Tibial nerve (tissue), 4 donors: Measurements from ENCODE around the gene FHAD1. TPM values are rescaled to one million over a fixed set of nuclear protein-coding genes. Genes with fewer than 3 reads are reported as not detected.

ENCODE experiments used
- DNase-seq, 2 donors: peaks; one replicate each; pipeline ENCODE4 v3.0.0-alpha.2; 2019; ENCODE audit warnings: low spot score in 2 of 2
- H3K27ac ChIP-seq, 4 donors: fragments of 200-600 bp; sonication (generic) in 3 of 4; one replicate each; pipeline ENCODE4 v1.5.1; 2017 to 2019; ENCODE audit warnings: mild to moderate bottlenecking in 1 of 4
- H3K27me3 ChIP-seq, 2 donors: fragments of 200-600 bp; sonication (generic) in 1 of 2; one replicate each; pipeline versions ENCODE4 v1.5.1 to v1.6.0; 2017 to 2019
- H3K36me3 ChIP-seq, 3 donors: fragments of 200-600 bp; sonication (generic); one replicate each; pipeline ENCODE4 v1.5.1; 2018 to 2019
- H3K4me1 ChIP-seq, 4 donors: fragments of 200-600 bp; sonication (generic) in 3 of 4; one replicate each; pipeline ENCODE4 v1.5.1; 2017 to 2019
- H3K4me3 ChIP-seq, 4 donors: fragments of 200-600 bp; sonication (generic) in 3 of 4; one replicate each; pipeline ENCODE4 v1.5.1; 2017 to 2019; ENCODE audit warnings: mild to moderate bottlenecking in 1 of 4, moderate library complexity in 1 of 4
- H3K9me3 ChIP-seq, 4 donors: fragments of 200-600 bp; sonication (generic) in 3 of 4; one replicate each; pipeline ENCODE4 v1.5.1; 2017 to 2019
- CTCF ChIP-seq, 5 experiments: fragments of 200-600 bp in 3 of 5; fragments of 450-650 bp in 2 of 5; sonication (generic) in 3 of 5; IDR thresholded peaks; one replicate each; pipeline ENCODE4 v1.5.1; 2016 to 2019; ENCODE audit warnings: antibody characterized with exemption in 5 of 5, mild to moderate bottlenecking in 3 of 5, moderate library complexity in 2 of 5
- EP300 ChIP-seq, 2 donors: sonication (generic); formaldehyde crosslinking; IDR thresholded peaks; one replicate each; pipeline ENCODE4 v1.6.1; 2017; ENCODE audit warnings: antibody characterized with exemption in 2 of 2, mild to moderate bottlenecking in 1 of 2
- POLR2A ChIP-seq, 2 donors: fragments of 450-650 bp; IDR thresholded peaks; one replicate each; pipeline ENCODE4 v1.6.1; 2017; ENCODE audit warnings: antibody characterized with exemption in 2 of 2, mild to moderate bottlenecking in 2 of 2, moderate library complexity in 2 of 2
- WGBS, 2 donors: methylation state at CpG; one replicate each; pipeline ENCODE4 v1.1.5; 2018; 5-methylcytosine and 5-hydroxymethylcytosine counted together
- total RNA-seq, 4 donors: library from RNA; depleted of rRNA; stranded (reverse); fragments of >200 nt; gene quantifications; one replicate each; pipeline ENCODE4 v1.1.0, GENCODE V29; 2016

FHAD1 gene
- total RNA-seq, 4 donors from 2014 or later: 0.30 to 0.63 TPM; not detected in 2

GRCh38 chr1:15420853-15421465 lies 173.9 kb downstream of the FHAD1 start:
- no peak for TF ChIP-seq POLR2A (IDR thresholded peaks at IDR 0.05)
- TF ChIP-seq CTCF (IDR thresholded peaks at IDR 0.05): no peak
- no peak for TF ChIP-seq EP300 (IDR thresholded peaks at IDR 0.05)
- WGBS, 2 donors: 83 to 86% methylated on average over 8 of the region's 8 CpGs

GRCh38 chr1:15422871-15423270 lies 175.8 kb downstream of the FHAD1 start:
- Histone ChIP-seq H3K27ac (no peak overlapping the region), H3K27me3 (no peaks in the 10 kb centered on the region), H3K4me1 (peaks cover 0 to 30% (median 2%) of the 10 kb centered on the region in 4 donors), H3K4me3 (no peak overlapping the region), H3K9me3 (no peaks in the 10 kb centered on the region), H3K36me3 (peaks cover 0 to 21% (median 0%) of the 10 kb centered on the region in 3 donors)
- WGBS, 2 donors: 88 to 92% methylated on average over 7 of the region's 8 CpGs
- TF ChIP-seq POLR2A (IDR thresholded peaks at IDR 0.05) (no peak), EP300 (IDR thresholded peaks at IDR 0.05) (no peak), CTCF (IDR thresholded peaks at IDR 0.05) (no peak)
- no peak for DNase-seq

More at GRCh38 chr1:15420853-15421465, 173.9 kb downstream of the FHAD1 start:
- no peaks in the 10 kb centered on the region for H3K27me3 ChIP-seq
- H3K4me1 ChIP-seq: peaks cover 0 to 37% (median 9%) of the 10 kb centered on the region in 4 donors
- DNase-seq: no peak
- peak overlapping the region in 1 of 4 donors; percentile 52 for H3K27ac ChIP-seq
- H3K36me3 ChIP-seq: peaks cover 0 to 5% (median 0%) of the 10 kb centered on the region in 3 donors
- no peaks in the 10 kb centered on the region for H3K9me3 ChIP-seq
- no peak overlapping the region for H3K4me3 ChIP-seq

GRCh38 chr1:15423355-15424077 lies 176.5 kb downstream of the FHAD1 start:
- no peaks in the 10 kb centered on the region for H3K27me3 ChIP-seq
- H3K4me1 ChIP-seq: peaks cover 0 to 30% (median 2%) of the 10 kb centered on the region in 4 donors
- H3K36me3 ChIP-seq: peaks cover 0 to 28% (median 0%) of the 10 kb centered on the region in 3 donors
- 75 to 81% methylated on average over 10 to 11 of the region's 11 CpGs for WGBS, 2 donors
- H3K4me3 ChIP-seq: no peak overlapping the region
- no peak for DNase-seq
- no peaks in the 10 kb centered on the region for H3K9me3 ChIP-seq
- H3K27ac ChIP-seq: peak overlapping the region in 1 of 4 donors; percentile 50
- TF ChIP-seq EP300 (IDR thresholded peaks at IDR 0.05): no peak
- TF ChIP-seq CTCF (IDR thresholded peaks at IDR 0.05): no peak
- no peak for TF ChIP-seq POLR2A (IDR thresholded peaks at IDR 0.05)

- DNase-seq: no peak
- peaks cover 0 to 23% (median 2%) of the 10 kb centered on the region in 4 donors for H3K4me1 ChIP-seq
- 80 to 85% methylated on average over 13 of the region's 13 CpGs for WGBS, 2 donors
- peaks cover 0 to 35% (median 0%) of the 10 kb centered on the region in 3 donors for H3K36me3 ChIP-seq
- H3K4me3 ChIP-seq: no peak overlapping the region
- H3K9me3 ChIP-seq: no peaks in the 10 kb centered on the region
- H3K27me3 ChIP-seq: no peaks in the 10 kb centered on the region
- TF ChIP-seq CTCF (IDR thresholded peaks at IDR 0.05) (no peak), EP300 (IDR thresholded peaks at IDR 0.05) (no peak), POLR2A (IDR thresholded peaks at IDR 0.05) (no peak)
- peak overlapping the region in 1 of 4 donors; percentile 62 for H3K27ac ChIP-seq
Observed at GRCh38 chr1:15424146-15424667, 177.2 kb downstream of the FHAD1 start.

- WGBS, 2 donors: 46 to 78% methylated on average over 2 to 5 of the region's 5 CpGs
- Histone ChIP-seq H3K9me3 (no peaks in the 10 kb centered on the region), H3K27me3 (no peaks in the 10 kb centered on the region), H3K4me3 (no peak overlapping the region), H3K36me3 (peaks cover 0 to 36% (median 0%) of the 10 kb centered on the region in 3 donors), H3K27ac (peak overlapping the region in 1 of 4 donors; percentile 62), H3K4me1 (peaks cover 0 to 19% (median 2%) of the 10 kb centered on the region in 4 donors)
- no peak for DNase-seq
- no peak for TF ChIP-seq CTCF (IDR thresholded peaks at IDR 0.05)
- TF ChIP-seq EP300 (IDR thresholded peaks at IDR 0.05): no peak
- TF ChIP-seq POLR2A (IDR thresholded peaks at IDR 0.05): no peak
Observed at GRCh38 chr1:15424981-15425380, 178.0 kb downstream of the FHAD1 start.
